ENCODE measurements around the gene ACE. TPM values are rescaled to one million over a fixed set of nuclear protein-coding genes. Genes with fewer than 3 reads are reported as not detected.

ACE gene
- total RNA-seq, 1 experiment from 2014 or later = 7.8 TPM

DNA sequence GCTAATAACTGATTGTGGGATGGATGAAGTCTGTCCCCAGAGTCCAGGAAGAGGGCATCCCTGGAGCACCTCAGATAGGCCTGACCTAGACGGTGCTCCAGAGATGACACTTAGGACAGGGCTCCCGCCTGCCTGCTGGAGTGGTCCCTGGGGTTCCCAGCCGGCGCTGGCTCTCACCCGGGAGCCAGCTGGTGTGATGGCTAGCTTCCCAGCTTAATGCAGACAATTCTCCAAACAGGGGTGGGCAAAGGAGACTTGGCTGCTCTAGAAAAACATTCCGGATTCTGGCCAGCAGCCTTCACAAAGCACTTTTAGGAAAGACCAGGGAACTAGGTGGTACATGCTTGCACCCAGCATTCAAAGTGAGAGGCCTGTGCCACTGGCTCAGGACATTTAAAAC is 18.6 kb downstream of the ACE start:
- Mint-ChIP-seq H3K9me3 (no peaks in the 10 kb centered on the region), H3K4me3 (no peak overlapping the region), H3K27me3 (ENCODE audit: low read depth) (no peaks in the 10 kb centered on the region; the same call in 1 of the 2 replicates), H3K4me1 (peaks cover 8% of the 10 kb centered on the region), H3K36me3 (no peaks in the 10 kb centered on the region), H3K27ac (no peak overlapping the region)
- no peak for ATAC-seq
- TF ChIP-seq GRHL2 (CRISPR knock-in tag; IDR thresholded peaks at IDR 0.05; ENCODE audit: insufficient replicate concordance, severe bottlenecking) (no peak), EMX1 (CRISPR knock-in tag; IDR thresholded peaks at IDR 0.05) (no peak), ZBTB21 (CRISPR knock-in tag; IDR thresholded peaks at IDR 0.05; ENCODE audit: borderline replicate concordance) (no peak), TCF7 (CRISPR knock-in tag; IDR thresholded peaks at IDR 0.05; ENCODE audit: low read depth) (no peak), ZNF263 (CRISPR knock-in tag; IDR thresholded peaks at IDR 0.05; ENCODE audit: low read depth) (no peak), TEAD4 (CRISPR knock-in tag; IDR thresholded peaks at IDR 0.05) (no peak), NR1H2 (CRISPR knock-in tag; IDR thresholded peaks at IDR 0.05) (no peak), RORB (CRISPR knock-in tag; IDR thresholded peaks at IDR 0.05) (no peak), ESRRA (CRISPR knock-in tag; IDR thresholded peaks at IDR 0.05; ENCODE audit: borderline replicate concordance) (no peak), ZNF219 (CRISPR knock-in tag; IDR thresholded peaks at IDR 0.05; ENCODE audit: borderline replicate concordance) (no peak), FOXP1 (CRISPR knock-in tag; IDR thresholded peaks at IDR 0.05; ENCODE audit: borderline replicate concordance) (no peak), NFE2L1 (CRISPR knock-in tag; IDR thresholded peaks at IDR 0.05) (no peak), GTF2I (CRISPR knock-in tag; conservative IDR thresholded peaks at IDR 0.05) (no peak), JAZF1 (CRISPR knock-in tag; IDR thresholded peaks at IDR 0.05) (no peak)
- TF ChIP-seq, protein P1, sequence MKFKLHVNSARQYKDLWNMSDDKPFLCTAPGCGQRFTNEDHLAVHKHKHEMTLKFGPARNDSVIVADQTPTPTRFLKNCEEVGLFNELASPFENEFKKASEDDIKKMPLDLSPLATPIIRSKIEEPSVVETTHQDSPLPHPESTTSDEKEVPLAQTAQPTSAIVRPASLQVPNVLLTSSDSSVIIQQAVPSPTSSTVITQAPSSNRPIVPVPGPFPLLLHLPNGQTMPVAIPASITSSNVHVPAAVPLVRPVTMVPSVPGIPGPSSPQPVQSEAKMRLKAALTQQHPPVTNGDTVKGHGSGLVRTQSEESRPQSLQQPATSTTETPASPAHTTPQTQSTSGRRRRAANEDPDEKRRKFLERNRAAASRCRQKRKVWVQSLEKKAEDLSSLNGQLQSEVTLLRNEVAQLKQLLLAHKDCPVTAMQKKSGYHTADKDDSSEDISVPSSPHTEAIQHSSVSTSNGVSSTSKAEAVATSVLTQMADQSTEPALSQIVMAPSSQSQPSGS (CRISPR knock-in tag; IDR thresholded peaks at IDR 0.05; ENCODE audit: borderline replicate concordance, low read depth) = no peak
- TF ChIP-seq, protein P2, sequence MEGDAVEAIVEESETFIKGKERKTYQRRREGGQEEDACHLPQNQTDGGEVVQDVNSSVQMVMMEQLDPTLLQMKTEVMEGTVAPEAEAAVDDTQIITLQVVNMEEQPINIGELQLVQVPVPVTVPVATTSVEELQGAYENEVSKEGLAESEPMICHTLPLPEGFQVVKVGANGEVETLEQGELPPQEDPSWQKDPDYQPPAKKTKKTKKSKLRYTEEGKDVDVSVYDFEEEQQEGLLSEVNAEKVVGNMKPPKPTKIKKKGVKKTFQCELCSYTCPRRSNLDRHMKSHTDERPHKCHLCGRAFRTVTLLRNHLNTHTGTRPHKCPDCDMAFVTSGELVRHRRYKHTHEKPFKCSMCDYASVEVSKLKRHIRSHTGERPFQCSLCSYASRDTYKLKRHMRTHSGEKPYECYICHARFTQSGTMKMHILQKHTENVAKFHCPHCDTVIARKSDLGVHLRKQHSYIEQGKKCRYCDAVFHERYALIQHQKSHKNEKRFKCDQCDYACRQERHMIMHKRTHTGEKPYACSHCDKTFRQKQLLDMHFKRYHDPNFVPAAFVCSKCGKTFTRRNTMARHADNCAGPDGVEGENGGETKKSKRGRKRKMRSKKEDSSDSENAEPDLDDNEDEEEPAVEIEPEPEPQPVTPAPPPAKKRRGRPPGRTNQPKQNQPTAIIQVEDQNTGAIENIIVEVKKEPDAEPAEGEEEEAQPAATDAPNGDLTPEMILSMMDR (IDR thresholded peaks at IDR 0.05) = no peak
- TF ChIP-seq, protein P3, sequence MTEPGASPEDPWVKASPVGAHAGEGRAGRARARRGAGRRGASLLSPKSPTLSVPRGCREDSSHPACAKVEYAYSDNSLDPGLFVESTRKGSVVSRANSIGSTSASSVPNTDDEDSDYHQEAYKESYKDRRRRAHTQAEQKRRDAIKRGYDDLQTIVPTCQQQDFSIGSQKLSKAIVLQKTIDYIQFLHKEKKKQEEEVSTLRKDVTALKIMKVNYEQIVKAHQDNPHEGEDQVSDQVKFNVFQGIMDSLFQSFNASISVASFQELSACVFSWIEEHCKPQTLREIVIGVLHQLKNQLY (CRISPR knock-in tag; IDR thresholded peaks at IDR 0.05) = no peak
- TF ChIP-seq, protein P4, sequence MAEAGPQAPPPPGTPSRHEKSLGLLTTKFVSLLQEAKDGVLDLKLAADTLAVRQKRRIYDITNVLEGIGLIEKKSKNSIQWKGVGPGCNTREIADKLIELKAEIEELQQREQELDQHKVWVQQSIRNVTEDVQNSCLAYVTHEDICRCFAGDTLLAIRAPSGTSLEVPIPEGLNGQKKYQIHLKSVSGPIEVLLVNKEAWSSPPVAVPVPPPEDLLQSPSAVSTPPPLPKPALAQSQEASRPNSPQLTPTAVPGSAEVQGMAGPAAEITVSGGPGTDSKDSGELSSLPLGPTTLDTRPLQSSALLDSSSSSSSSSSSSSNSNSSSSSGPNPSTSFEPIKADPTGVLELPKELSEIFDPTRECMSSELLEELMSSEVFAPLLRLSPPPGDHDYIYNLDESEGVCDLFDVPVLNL (CRISPR knock-in tag; IDR thresholded peaks at IDR 0.05; ENCODE audit: borderline replicate concordance, low read depth) = no peak
- TF ChIP-seq, protein P5, sequence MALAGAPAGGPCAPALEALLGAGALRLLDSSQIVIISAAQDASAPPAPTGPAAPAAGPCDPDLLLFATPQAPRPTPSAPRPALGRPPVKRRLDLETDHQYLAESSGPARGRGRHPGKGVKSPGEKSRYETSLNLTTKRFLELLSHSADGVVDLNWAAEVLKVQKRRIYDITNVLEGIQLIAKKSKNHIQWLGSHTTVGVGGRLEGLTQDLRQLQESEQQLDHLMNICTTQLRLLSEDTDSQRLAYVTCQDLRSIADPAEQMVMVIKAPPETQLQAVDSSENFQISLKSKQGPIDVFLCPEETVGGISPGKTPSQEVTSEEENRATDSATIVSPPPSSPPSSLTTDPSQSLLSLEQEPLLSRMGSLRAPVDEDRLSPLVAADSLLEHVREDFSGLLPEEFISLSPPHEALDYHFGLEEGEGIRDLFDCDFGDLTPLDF (CRISPR knock-in tag; IDR thresholded peaks at IDR 0.05) = no peak
- ChIA-PET POLR2A (no interaction called here), CTCF (interaction anchor here (0.9 to 5.2 kb wide), 6 partner anchors 17 to 120 kb away, joined by 3 to 44 read pairs (median 4); partner anchors contain the start of gene KCNH6)
- DNase-seq (ENCODE audit: low spot score) = no peak

DNA sequence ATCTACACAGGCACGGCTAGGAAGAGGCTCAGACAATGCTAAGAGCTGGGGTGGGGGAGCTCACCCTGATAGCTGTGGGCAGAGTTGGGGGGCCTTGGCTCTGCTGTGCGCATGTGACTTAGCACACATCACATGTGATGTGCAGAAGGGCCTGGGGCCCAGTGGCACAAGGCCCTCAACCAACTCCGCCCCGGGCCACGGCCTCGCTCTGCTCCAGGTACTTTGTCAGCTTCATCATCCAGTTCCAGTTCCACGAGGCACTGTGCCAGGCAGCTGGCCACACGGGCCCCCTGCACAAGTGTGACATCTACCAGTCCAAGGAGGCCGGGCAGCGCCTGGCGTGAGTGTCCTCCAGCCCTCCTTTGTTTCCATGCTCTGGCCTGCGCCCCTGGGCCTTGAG is 19.3 kb downstream of the ACE start:
- ATAC-seq = no peak
- H3K36me3 Mint-ChIP-seq = no peaks in the 10 kb centered on the region
- H3K27me3 Mint-ChIP-seq (ENCODE audit: low read depth) = no peaks in the 10 kb centered on the region; the same call in 1 of the 2 replicates
- CTCF ChIA-PET = interaction anchor here (0.9 to 5.2 kb wide), 8 partner anchors 18 to 119 kb away, joined by 3 to 44 read pairs (median 11); partner anchors contain the start of genes ACE and KCNH6
- no peaks in the 10 kb centered on the region for H3K9me3 Mint-ChIP-seq
- H3K4me1 Mint-ChIP-seq = peaks cover 8% of the 10 kb centered on the region
- POLR2A ChIA-PET = no interaction called here
- H3K27ac Mint-ChIP-seq = no peak overlapping the region
- no peak for DNase-seq (ENCODE audit: low spot score)
- no peak overlapping the region for H3K4me3 Mint-ChIP-seq
- TF ChIP-seq ZNF219 (CRISPR knock-in tag; IDR thresholded peaks at IDR 0.05; ENCODE audit: borderline replicate concordance) (no peak), CBFB (CRISPR knock-in tag; IDR thresholded peaks at IDR 0.05; ENCODE audit: low read depth) (no peak), RELA (CRISPR knock-in tag; IDR thresholded peaks at IDR 0.05; ENCODE audit: borderline replicate concordance) (no peak), SMAD4 (CRISPR knock-in tag; IDR thresholded peaks at IDR 0.05) (no peak)
- TF ChIP-seq, protein P6, sequence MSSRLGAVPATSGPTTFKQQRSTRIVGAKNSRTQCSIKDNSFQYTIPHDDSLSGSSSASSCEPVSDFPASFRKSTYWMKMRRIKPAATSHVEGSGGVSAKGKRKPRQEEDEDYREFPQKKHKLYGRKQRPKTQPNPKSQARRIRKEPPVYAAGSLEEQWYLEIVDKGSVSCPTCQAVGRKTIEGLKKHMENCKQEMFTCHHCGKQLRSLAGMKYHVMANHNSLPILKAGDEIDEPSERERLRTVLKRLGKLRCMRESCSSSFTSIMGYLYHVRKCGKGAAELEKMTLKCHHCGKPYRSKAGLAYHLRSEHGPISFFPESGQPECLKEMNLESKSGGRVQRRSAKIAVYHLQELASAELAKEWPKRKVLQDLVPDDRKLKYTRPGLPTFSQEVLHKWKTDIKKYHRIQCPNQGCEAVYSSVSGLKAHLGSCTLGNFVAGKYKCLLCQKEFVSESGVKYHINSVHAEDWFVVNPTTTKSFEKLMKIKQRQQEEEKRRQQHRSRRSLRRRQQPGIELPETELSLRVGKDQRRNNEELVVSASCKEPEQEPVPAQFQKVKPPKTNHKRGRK (CRISPR knock-in tag; IDR thresholded peaks at IDR 0.05; ENCODE audit: borderline replicate concordance) = no peak
- TF ChIP-seq, protein P7, sequence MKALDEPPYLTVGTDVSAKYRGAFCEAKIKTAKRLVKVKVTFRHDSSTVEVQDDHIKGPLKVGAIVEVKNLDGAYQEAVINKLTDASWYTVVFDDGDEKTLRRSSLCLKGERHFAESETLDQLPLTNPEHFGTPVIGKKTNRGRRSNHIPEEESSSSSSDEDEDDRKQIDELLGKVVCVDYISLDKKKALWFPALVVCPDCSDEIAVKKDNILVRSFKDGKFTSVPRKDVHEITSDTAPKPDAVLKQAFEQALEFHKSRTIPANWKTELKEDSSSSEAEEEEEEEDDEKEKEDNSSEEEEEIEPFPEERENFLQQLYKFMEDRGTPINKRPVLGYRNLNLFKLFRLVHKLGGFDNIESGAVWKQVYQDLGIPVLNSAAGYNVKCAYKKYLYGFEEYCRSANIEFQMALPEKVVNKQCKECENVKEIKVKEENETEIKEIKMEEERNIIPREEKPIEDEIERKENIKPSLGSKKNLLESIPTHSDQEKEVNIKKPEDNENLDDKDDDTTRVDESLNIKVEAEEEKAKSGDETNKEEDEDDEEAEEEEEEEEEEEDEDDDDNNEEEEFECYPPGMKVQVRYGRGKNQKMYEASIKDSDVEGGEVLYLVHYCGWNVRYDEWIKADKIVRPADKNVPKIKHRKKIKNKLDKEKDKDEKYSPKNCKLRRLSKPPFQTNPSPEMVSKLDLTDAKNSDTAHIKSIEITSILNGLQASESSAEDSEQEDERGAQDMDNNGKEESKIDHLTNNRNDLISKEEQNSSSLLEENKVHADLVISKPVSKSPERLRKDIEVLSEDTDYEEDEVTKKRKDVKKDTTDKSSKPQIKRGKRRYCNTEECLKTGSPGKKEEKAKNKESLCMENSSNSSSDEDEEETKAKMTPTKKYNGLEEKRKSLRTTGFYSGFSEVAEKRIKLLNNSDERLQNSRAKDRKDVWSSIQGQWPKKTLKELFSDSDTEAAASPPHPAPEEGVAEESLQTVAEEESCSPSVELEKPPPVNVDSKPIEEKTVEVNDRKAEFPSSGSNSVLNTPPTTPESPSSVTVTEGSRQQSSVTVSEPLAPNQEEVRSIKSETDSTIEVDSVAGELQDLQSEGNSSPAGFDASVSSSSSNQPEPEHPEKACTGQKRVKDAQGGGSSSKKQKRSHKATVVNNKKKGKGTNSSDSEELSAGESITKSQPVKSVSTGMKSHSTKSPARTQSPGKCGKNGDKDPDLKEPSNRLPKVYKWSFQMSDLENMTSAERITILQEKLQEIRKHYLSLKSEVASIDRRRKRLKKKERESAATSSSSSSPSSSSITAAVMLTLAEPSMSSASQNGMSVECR (CRISPR knock-in tag; IDR thresholded peaks at IDR 0.05; ENCODE audit: borderline replicate concordance) = no peak
